Lung (tissue), 12 donors: ENCODE data around the gene CDK9. TPM values are rescaled to one million over a fixed set of nuclear protein-coding genes. Genes with fewer than 3 reads are reported as not detected.

Experiments used
- ATAC-seq: fragments of 200-7000 bp; cut with Tn5 transposase; one replicate; pipeline ENCODE4 v1.9.1; 2020; ENCODE audit warnings: moderate number of reproducible peaks; ENCODE audit not compliant: insufficient read depth, low FRiP score
- DNase-seq, 3 donors: peaks; one replicate each; pipeline ENCODE4 v3.0.0-alpha.2; 2013 to 2017
- H3K27ac ChIP-seq, 2 donors: one replicate each; pipeline ENCODE4 v1.5.1; 2013; ENCODE audit warnings: mild to moderate bottlenecking in 2 of 2, moderate library complexity in 2 of 2, control low read depth in 1 of 2, inconsistent platforms in 1 of 2, low read depth in 1 of 2, low read length in 1 of 2
- H3K27me3 ChIP-seq, 3 donors: one replicate each; pipeline ENCODE4 v1.5.1; 2013; ENCODE audit warnings: low read length in 2 of 3; ENCODE audit not compliant: control insufficient read depth in 3 of 3, insufficient read depth in 3 of 3
- H3K36me3 ChIP-seq, 4 donors: one replicate each; pipeline ENCODE4 v1.5.1; 2013; ENCODE audit warnings: low read length in 4 of 4, mild to moderate bottlenecking in 1 of 4, moderate library complexity in 1 of 4; ENCODE audit not compliant: control insufficient read depth in 4 of 4, insufficient read depth in 4 of 4
- H3K4me1 ChIP-seq, 5 donors: one replicate each; pipeline ENCODE4 v1.5.1; 2013; ENCODE audit warnings: low read length in 5 of 5, mild to moderate bottlenecking in 2 of 5, moderate library complexity in 1 of 5; ENCODE audit not compliant: control insufficient read depth in 5 of 5, insufficient read depth in 5 of 5
- H3K4me3 ChIP-seq: one replicate; pipeline ENCODE4 v1.5.1; 2013; ENCODE audit warnings: mild to moderate bottlenecking, control low read depth, moderate library complexity
- H3K9ac ChIP-seq, 2 donors: one replicate each; pipeline ENCODE4 v1.5.1; 2013; ENCODE audit warnings: low read length in 2 of 2, control low read depth in 1 of 2; ENCODE audit not compliant: insufficient read depth in 1 of 2
- H3K9me3 ChIP-seq, 4 donors: one replicate each; pipeline ENCODE4 v1.5.1; 2013; ENCODE audit warnings: low read length in 3 of 4, mild to moderate bottlenecking in 1 of 4, moderate library complexity in 1 of 4; ENCODE audit not compliant: control insufficient read depth in 4 of 4, insufficient read depth in 3 of 4
- CTCF ChIP-seq: IDR thresholded peaks from 2 replicates; pipeline ENCODE4 v1.5.1; 2012; ENCODE audit warnings: mild to moderate bottlenecking; ENCODE audit errors: control extremely low read depth, extremely low read depth
- WGBS, 2 donors: extraction: QIAGEN DNeasy Blood & Tissue Kit; methylation state at CpG; one replicate each; pipeline ENCODE4 v1.1.7; 2013; 5-methylcytosine and 5-hydroxymethylcytosine counted together
- polyA plus RNA-seq, 2 donors: library from polyadenylated mRNA; stranded (reverse); fragments of 200-250 nt; gene quantifications; one replicate each; pipeline ENCODE4 v1.2.1, GENCODE V29; 2013
- total RNA-seq, 2 donors: library from RNA; depleted of rRNA in 1 of 2; stranded (reverse); fragments of >200 nt in 1 of 2; gene quantifications; one replicate each; pipeline ENCODE4 v1.2.1, GENCODE V29; 2014 to 2021
- donor health status: control.
- donor health status: control.
- donor health status: Bipolar disorder and iron deficiency.
- donor health status: healthy.
- donor health status: DM: yes; HTN: yes; CAD: no.

CDK9 gene
- total and polyA plus RNA-seq, 4 donors = 53.9 to 97.9 (median 55.4) TPM

- Histone ChIP-seq H3K9me3 (no peaks in the 10 kb centered on the region), H3K9ac (no peak overlapping the region), H3K4me3 (no peak overlapping the region), H3K36me3 (peaks cover 0 to 31% (median 0%) of the 10 kb centered on the region in 4 donors), H3K4me1 (peaks cover 0 to 5% (median 0%) of the 10 kb centered on the region in 5 donors), H3K27me3 (peaks cover 0 to 3% (median 0%) of the 10 kb centered on the region in 3 donors), H3K27ac (no peak overlapping the region)
- DNase-seq = peak; percentile 42 to 70 (median 55)
- no peak for TF ChIP-seq CTCF
- 64 to 74% methylated on average over 38 of the region's 38 CpGs for WGBS, 2 donors
- peak; percentile 52 for ATAC-seq
Observed at GRCh38 chr9:127741831-127742434, 43.9 kb upstream of the CDK9 start.

- H3K27ac ChIP-seq = no peak overlapping the region
- WGBS, 2 donors = 67 to 80% methylated on average over 33 of the region's 33 CpGs
Observed at GRCh38 chr9:127742435-127743088, 43.3 kb upstream of the CDK9 start.

GRCh38 chr9:127744398-127745110 lies 41.3 kb upstream of the CDK9 start:
- no peak overlapping the region for H3K9ac ChIP-seq
- no peak overlapping the region for H3K4me3 ChIP-seq
- H3K36me3 ChIP-seq = peaks cover 0 to 40% (median 0%) of the 10 kb centered on the region in 4 donors
- peaks cover 0 to 3% (median 0%) of the 10 kb centered on the region in 3 donors for H3K27me3 ChIP-seq
- no peak overlapping the region for H3K27ac ChIP-seq
- H3K9me3 ChIP-seq = peaks cover 0 to under 1% (median 0%) of the 10 kb centered on the region in 4 donors
- DNase-seq = no peak
- WGBS, 2 donors = 91 to 94% methylated on average over 12 to 19 of the region's 19 CpGs
- ATAC-seq = no peak
- TF ChIP-seq CTCF = no peak
- H3K4me1 ChIP-seq = peaks cover 0 to 5% (median 0%) of the 10 kb centered on the region in 5 donors

More at GRCh38 chr9:127742435-127743088, 43.3 kb upstream of the CDK9 start:
- Histone ChIP-seq H3K4me1 (peaks cover 0 to 5% (median 0%) of the 10 kb centered on the region in 5 donors), H3K4me3 (no peak overlapping the region), H3K9me3 (no peaks in the 10 kb centered on the region), H3K9ac (no peak overlapping the region), H3K27me3 (peaks cover 0 to 3% (median 0%) of the 10 kb centered on the region in 3 donors), H3K36me3 (peaks cover 0 to 34% (median 0%) of the 10 kb centered on the region in 4 donors)
- DNase-seq (peak; percentile 37 to 66 (median 42)), ATAC-seq (no peak)
- TF ChIP-seq CTCF = no peak
